Kidney glomerular epithelial cell (primary cell): Measurements from ENCODE around the gene FMN1.

ENCODE experiments used
- DNase-seq: peaks from one replicate; lab custom pipeline; 2025; lab: John Stamatoyannopoulos, UW

Gene FMN1

DNA sequence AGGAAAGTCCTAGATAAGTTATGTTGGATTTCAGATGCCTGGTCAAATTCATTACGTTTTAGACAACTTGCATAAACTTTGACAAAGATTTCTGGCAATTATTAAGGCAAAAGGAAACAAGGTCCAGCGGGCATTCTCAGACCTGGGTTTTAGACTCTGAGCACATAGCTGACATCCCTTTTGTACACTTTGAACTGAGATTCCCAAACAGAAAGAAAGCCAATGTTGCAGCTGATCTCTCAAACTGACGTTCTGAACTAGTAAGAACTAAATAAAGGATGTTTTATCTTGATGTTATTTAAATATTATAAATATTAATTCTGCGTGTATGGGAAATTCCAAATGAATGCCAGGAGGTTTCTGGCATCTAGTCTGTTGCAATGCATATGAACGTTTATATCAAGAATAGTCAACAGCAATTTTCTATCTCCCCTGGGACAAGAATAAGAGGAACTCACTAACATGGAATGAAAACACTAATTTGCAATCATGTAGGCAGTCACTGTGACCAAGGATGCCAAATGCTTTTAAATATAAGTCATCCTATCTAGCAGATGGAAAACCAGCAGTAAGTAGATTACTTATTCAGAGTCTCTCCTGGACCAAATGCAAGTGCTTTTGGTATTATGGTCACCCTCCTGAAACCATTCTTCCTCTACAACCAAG is 274.6 kb downstream of the FMN1 start:
- DNase-seq: peak; percentile 69

DNA sequence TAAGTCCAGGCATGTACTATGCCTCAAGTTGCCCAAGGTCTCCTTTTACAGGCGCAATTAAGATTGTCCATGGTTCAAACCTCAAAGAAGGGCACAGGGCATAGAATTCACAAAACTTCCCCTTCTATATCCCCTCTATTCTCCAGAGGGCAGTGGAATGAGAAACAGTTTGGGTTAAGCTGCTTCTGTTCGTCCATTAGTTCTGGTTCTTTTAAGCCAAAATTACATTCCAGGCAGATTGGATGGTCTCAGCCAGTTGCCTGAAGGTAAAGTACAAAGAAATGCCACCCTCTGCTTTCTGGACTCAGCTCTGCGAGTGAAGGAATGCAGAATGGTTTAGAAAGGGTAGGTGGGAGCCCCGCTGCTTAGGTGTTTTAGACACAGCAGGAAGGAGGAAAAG is 276.0 kb downstream of the FMN1 start:
- no peak for DNase-seq

DNA sequence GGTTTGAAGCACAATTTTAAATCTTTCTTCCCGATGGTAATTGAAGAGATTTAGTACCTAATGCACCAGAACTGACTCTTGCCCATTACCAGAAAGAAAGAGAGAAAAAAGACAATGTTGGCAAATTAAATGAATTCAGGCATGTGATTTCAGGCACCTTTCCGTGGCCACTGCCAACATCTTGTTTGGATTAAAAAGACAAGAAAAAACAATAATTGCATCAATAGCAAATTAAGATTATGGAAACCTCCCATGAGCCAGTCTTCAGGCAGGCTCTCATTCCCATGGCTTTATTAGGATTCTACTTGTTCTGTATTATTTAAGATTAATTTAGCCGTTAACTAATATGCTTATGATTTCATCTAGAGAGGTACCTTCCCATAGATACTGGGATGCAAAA is 283.7 kb downstream of the FMN1 start:
- DNase-seq: no peak

DNA sequence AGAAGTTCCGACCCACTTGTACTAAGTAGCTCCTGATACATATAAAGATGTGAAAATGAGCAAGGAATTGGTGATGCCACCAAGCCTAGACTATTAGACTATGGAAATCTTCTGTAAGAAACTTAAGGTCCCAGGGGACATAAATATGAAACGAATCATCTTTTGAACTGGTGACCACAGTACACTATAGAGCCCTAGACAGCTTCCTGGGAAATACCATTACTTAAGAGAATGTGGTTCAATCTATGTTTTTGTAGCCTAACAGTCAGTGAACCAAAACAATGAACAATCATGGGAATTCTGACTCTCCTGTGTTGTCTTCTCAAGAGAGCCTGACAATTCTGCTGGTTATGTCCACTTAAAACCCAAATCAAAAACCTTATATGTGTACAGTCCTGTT is 285.1 kb downstream of the FMN1 start:
- DNase-seq: peak; percentile 75

DNA sequence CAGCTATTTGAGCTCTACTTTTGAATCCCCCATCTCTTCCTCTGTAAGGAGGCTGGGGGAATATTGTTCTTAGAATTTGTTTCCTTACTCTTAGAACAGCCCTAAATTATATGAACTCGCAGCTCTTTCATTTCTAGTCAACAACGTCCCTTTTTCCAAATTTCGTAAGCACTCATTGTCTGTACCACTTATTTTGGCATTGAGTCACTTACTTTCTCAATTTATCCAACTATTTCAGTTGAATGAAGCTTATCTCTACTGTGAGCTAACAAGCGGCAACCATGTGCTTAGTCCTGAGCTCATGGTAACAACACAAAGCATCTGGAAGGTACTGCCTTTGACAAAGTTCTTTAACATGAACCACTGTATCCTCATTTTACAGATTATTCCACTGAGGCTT is 285.6 kb downstream of the FMN1 start:
- DNase-seq: no peak

DNA sequence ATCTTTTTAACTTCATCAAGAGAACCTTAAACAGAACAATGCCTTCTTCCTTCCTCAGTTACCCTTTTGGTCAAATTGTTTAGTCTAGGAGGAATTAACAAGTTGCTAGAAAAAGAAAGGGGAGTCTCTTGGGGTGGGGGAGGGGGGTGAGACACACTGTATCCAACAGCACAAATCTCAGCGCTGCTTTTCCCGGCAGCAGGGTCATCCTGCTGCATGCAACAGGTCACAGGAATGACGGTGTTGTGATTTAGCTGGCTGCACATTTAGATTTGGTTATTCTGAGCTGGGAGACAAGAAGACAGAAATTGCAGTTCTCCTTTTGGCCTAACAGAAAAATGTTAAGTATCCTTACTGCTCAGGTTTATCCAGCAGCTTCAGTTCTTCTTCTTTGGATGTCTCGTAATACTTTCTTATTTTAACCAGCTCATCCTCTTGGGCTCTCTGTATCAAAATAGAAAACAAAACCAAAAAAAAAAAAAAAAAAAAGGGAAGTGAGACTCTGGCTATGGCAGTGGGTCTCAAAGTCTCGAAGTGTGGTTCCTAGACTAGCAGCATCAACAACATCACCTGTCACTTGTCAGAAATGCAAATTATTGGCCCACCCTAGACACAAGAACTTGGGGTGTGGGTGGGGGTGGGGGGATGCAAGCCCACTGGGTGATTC is 286.2 kb downstream of the FMN1 start:
- peak; percentile 1 for DNase-seq

DNA sequence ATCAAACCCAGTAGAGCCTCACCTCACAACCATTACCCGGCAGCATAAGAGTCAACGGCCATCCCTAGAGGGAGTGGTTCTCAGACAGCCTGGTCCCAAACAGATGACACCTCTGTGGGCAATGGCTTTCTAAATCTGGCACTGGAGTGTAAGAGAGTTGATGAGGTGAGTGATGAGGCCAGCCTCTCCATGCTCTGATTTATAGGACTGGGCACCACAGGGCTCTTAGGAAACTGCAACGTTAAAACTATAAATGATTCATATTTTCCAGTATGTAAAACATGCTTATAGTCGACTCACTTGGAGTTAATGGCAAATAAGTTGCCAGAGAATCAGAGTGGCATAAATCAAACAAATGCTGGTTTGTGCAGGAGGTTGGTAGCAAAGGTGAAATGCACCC is 289.0 kb downstream of the FMN1 start:
- DNase-seq: no peak

DNA sequence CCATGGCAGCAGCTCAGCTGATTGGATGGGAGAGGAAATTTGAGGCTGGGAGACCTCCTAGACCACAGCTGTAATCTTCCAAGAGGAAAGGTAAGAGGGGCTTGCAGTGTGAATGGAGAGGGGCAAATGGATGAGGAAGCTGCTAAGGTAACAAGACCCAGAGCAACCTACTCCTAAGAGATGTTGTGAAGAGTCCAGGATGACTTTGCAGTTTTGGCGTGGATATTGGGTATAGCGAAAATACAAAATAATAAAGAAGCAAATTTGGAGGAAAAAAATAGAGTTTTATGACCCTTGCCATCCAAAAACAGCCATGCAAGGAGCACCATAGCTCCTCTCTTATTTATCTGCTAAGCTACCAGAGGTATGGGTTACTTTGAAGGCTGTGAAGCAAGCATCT is 290.1 kb downstream of the FMN1 start:
- no peak for DNase-seq

DNA sequence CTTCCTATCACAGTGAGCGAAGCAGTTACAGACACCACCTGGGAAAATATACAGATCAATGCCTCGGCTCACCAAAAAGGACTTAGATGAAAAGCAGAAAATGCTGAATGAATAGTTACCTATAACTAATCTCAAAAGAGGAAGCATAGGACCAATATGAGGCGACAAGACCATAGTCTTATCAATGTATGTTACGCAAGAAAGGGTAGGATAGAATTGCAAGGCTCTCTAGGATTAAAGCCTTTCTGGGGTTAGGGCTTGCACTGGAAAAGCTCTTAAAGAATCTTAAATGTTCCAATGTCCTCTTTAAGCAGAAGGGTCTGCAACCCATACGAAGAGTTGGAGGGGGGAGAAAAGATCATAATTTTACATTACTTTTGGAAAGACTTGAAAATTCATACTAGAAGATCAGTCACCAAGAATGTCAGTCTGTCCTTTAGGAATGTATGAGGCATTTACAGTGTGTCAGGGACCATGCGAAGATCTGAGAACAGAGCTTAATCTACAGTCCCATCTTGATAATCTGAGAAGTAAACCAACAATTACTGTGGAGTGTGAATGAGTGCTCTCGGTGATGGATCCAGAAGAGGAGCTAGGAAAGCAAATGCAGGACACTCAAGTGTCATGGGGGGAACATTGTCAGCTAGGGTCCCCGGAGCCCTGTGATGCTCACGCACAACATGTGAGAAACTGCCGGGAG is 290.8 kb downstream of the FMN1 start:
- DNase-seq: no peak

DNA sequence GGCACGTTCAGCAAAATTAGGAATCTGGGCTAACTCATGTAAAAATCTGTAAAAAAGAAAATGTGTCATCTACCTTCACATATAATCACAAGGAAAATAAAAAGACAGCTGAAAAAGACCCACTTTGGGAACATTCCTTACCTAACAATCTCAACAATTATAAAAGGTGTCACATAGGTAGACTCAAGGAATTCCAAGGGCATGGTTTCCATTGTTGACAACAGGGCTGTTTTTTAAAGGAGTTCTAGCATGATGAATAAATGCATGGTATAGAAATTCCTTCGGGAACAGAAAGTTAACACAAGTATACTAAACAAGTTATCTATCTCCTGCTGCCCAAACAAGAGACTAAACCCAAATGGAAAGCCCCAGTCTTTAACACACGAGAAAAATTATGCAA is 292.5 kb downstream of the FMN1 start:
- DNase-seq: no peak

DNA sequence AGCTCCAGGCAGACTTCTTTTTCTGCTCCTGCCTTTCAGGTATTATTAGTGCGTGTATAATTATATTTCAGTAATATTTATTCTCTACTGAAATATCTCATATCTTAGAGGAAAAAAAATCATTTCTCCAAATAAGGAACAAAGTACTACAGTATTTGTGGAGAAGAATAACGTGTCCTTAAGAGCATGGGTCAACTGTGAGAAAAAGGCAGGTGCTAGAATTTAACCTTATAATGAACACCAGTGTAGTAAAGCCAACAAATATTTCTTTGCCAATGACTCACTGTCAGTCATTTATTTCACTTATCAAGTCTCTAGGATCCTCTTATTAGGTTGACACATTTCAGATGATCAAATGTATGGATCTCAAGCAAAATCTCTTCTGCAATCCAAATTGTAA is 293.3 kb downstream of the FMN1 start:
- no peak for DNase-seq

DNA sequence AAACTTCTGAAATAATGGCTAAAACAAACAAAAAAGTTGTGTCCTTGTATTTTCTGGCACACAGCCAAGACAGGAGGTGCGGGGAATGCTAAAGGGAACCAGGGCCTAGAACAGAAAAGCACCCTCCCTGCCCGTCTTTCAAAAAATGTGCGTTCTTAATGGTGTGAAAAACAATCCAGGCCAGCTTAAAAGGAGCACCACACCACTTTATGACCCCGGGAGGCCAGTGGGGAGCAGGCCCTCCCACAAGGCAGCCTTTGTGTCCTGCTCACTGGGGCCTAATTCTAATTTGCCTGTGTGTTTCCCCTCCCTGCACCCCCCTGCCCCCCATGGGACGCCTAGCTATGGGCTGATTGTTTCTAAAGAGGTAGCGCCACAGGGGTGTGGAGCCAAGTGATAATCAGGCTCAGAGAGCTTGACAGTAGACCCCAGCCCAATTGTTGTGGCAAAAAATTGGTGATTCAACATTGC is 295.4 kb downstream of the FMN1 start:
- DNase-seq: no peak

DNA sequence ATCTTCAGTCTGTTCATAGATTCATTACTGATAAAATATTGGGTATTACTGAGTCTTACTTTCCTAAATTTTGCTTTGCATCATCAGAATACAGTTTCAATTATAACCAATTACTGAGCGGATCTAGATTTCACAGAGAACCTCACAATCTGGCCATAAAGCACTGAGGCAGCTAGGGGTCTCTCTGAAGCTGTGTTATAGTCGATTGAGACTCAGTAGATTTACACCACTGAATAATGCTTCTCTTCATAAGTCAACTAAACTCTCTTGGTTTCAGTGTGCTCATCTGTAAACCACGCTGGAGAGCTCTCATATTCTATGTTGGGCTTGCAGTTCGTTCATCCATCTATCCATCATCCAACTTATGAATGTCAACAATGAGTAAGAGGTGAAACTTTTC is 296.1 kb downstream of the FMN1 start:
- DNase-seq: no peak

DNA sequence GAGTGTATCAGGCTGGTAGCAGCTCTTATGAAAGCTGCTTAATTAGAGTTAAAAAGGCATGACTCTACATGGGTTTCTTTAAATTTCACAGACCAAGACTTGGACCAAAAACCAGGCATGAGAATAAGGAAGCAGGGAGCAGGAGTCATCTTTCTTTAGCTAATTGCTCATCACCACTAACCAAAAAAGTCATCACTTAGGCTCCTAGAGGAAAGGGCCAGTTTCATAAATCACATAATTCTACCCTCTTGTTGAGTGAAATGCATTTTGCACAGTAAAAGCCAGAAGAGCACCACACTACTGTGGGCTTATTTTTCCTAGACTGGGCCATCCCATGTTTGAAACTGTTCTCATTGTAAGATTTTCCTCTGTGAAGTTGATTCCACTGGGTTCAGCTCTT is 301.1 kb downstream of the FMN1 start:
- DNase-seq: no peak

DNA sequence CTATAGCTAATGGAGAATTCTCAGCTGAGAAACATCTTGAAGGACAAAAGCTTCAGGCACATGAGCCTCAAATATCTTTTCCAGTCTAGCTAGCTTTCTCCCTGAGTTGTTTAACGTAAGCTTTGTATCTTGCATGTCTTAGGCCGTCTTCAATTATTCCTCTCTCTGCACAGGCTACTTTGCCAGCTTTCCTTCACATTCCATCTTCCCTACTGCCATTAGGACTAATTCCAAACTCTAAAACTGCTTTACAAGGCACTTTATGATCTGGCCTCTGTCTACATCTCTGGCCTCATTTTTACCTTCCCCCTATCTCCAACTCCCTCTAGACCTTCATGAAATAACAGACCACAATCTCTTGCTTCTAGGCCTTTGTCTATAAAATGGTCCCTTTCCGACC is 305.3 kb downstream of the FMN1 start:
- no peak for DNase-seq

DNA sequence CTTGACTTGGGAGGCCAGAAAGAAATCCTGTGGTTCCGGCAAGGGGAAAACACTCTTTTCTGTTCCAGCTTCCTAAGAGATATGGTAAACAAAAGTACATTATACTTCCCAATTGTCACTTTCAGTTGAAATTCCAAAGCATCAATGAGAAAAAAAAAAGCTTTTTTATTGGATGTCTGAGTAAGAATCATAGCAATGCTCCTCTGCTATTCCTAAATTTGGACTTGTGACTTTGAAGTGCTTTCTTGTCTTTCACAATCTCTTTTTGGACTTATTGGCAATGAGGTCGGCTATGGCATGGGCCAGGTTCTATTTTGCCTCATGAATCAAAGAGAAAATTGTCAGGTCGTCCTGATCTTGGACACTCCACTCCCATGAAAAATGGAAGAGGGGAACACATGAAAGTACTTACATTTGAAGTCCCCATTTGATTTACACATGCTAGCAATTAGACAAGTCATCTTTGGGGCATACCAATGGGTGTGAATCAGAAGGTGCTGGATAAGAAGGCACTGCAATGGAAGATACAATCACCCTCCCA is 306.2 kb downstream of the FMN1 start:
- no peak for DNase-seq

DNA sequence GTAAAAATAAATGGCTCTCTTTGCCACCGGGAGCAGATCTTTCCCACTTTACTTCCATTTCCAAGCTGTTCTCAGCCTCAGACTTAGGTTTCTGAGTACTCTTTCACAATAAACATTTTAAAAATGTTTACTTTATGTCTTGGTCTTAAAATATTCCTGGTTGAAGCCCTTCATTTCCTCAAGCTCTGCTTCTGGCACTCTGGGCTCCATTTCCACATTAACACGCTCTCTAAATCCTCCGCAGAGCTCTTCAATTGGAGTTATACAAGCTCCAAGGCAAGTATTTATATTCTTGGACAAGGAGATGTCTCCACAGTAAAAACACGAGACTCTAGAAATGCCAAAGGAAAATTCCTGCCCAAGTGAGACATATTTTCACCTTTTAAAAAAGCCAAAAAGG is 307.4 kb downstream of the FMN1 start:
- DNase-seq: no peak

DNA sequence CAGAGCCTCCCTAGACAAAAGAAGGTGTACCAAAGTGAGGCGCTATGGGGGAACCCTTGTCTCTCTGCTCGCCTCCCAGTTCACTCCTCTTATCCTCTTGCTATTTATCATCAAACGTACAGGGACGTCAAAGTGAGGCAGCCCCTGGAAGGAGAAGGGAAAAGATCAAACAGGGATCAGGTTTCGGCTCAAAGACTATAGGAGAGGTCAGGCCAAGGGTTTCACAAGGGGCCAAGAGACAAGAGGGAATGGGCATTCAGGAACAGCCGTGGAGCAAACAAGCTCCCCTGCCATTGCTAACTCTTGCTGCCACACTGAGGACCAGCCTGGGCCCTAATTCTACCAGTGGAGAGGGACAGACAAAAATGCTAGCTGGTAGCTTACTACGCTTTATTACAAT is 308.1 kb downstream of the FMN1 start:
- no peak for DNase-seq

DNA sequence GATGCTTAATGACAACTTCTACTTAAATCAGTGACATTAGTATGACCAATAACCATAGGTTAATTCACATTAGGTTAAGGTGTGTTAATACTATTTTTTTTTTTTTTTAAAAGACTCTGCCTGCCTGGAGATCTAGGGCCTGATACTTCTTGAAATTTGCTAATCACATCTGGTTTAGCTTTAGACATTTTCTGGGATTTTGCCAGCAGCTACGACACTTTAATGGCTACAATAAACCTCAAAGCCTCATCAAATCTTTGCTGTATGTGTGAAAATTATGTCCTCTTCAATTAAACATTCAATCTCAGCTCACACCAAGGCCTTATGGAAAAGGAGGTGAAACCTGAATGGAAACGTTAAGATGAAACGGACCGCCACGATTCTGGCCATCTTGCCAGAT is 308.8 kb downstream of the FMN1 start:
- no peak for DNase-seq

DNA sequence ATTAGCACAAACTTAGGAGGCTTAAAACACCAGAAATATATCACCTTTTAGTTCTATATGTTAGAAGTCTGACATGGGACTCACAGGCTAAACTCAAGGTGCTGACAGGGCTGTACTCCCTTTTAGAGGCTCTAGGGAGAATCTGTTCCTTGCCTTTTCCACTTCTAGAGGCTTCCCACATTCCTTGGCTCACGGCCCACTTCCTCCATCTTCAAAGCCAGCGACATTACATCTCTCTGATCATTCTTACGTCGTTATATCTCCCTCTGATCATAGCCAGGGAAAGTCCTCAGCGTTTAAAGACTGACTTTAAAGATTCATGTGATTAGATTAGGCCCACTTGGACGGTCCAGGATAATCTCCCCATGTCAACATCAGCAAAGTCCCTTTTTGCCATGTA is 310.4 kb downstream of the FMN1 start:
- DNase-seq: no peak

DNA sequence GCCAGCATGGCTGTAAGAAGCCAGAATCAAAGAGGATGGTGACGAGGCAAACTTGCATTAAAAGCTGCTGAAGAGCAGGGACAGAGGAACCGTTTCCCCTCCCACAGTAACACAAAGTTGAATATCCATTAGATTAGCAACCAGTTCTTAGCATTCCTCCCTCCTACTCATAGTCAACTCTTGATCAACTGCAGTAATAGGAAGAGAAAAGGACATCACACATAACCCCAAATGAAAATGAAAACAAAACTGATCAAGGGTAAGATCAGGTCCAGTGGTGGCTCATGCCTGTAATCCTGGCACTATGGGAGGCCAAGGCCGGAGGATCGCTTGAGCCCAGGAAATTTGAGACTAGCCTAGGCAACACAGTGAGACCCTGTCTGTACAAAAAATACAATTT is 311.6 kb downstream of the FMN1 start:
- DNase-seq: no peak

DNA sequence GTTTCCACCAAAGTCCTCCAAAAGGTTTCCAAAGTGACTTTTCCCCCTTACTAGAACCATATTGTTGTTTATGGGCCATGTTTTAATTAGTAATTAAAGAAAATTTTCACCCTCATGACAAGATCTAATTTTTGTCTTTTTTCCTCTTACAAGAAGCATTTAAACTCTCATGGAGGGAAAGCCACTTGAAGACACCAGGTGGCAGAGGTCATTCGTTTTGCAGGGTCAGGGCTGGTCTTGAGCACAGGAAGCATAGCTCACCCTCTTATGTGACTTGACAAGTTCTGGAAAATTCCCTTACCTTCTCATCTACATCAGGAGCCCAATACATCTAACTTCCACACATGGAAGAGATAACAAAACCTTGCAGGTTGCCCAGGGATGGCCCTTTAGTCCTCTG is 313.0 kb downstream of the FMN1 start:
- DNase-seq: no peak

DNA sequence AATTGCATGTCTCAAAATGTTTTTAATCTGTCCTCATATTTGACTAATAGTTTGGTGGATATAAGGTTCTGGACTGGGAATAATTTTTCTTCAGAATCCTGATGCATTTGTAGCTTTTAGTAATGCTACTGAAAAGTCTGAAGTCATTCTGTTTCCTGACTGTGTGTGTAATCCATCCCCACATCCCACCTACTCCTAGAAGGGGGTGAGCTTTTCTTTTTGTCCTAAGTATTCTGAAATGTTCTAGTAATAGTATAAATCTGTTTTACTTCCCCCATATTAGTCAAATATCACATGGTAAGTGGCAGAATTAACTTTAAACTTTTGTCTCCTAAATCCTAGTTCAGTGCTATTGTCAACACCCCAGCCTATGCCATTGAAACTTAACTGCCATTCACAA is 313.9 kb downstream of the FMN1 start:
- DNase-seq: no peak
